Progenitor cell of endocrine pancreas (in vitro differentiated cells): ENCODE measurements around the gene EMP2. TPM values are rescaled to one million over a fixed set of nuclear protein-coding genes. Genes with fewer than 3 reads are reported as not detected.
"Not testable (repeated sequence)": the region's sequence is repeated elsewhere in the genome, so short reads cannot be mapped to it uniquely, and the experiment has no call there.

ENCODE experiments used
- DNase-seq: peaks from one replicate; pipeline ENCODE4 v3.0.0; 2021; ENCODE audit warnings: low spot score; ENCODE audit not compliant: unreplicated experiment
- H3K27ac Mint-ChIP-seq: 2 replicates; pipeline ENCODE4 v1.8.0; 2021; ENCODE audit warnings: mild to moderate bottlenecking, moderate library complexity, mixed read lengths
- H3K27me3 Mint-ChIP-seq: 2 replicates; pipeline ENCODE4 v1.8.0; 2021; ENCODE audit warnings: mixed read lengths
- H3K36me3 Mint-ChIP-seq: 2 replicates; pipeline ENCODE4 v1.8.0; 2022; ENCODE audit warnings: mixed read lengths; ENCODE audit not compliant: insufficient read depth
- H3K4me1 Mint-ChIP-seq: 2 replicates; pipeline ENCODE4 v1.8.0; 2021; ENCODE audit warnings: low read depth, mixed read lengths
- H3K4me3 Mint-ChIP-seq: 2 replicates; pipeline ENCODE4 v1.8.0; 2021; ENCODE audit warnings: low read depth, mild to moderate bottlenecking, moderate library complexity, mixed read lengths
- H3K9me3 Mint-ChIP-seq: 2 replicates; pipeline ENCODE4 v1.8.0; 2021; ENCODE audit warnings: low read depth, mixed read lengths
- CTCF ChIP-seq: fragments of 200-600 bp; sonication (generic); IDR thresholded peaks from one replicate; pipeline ENCODE4 v1.5.0; 2021; ENCODE audit warnings: antibody characterized with exemption, mild to moderate bottlenecking; ENCODE audit not compliant: unreplicated experiment
- total RNA-seq: library from RNA; stranded (reverse); gene quantifications from 2 replicates; pipeline ENCODE4 v1.2.1, GENCODE V29; 2021

The EMP2 gene
- total RNA-seq, 1 donor from 2014 or later: 10.5 TPM

- no peaks in the 10 kb centered on the region for H3K36me3 Mint-ChIP-seq
- H3K27me3 Mint-ChIP-seq: peaks cover 20% of the 10 kb centered on the region
- H3K27ac Mint-ChIP-seq: peak overlapping the region; percentile 82
- no peaks in the 10 kb centered on the region for H3K9me3 Mint-ChIP-seq
- DNase-seq: peak; percentile 40
- peaks cover 18% of the 10 kb centered on the region for H3K4me1 Mint-ChIP-seq
- no peak overlapping the region for H3K4me3 Mint-ChIP-seq
- TF ChIP-seq CTCF: no peak
Measured at GRCh38 chr16:10622036-10622921, 41.9 kb upstream of the EMP2 start.

GRCh38 chr16:10621216-10621949, 41.0 kb upstream of the EMP2 start:
- not testable (repeated sequence) for DNase-seq, H3K9me3 Mint-ChIP-seq, H3K27ac Mint-ChIP-seq, H3K36me3 Mint-ChIP-seq, H3K4me3 Mint-ChIP-seq
- peaks cover 19% of the 10 kb centered on the region for H3K4me1 Mint-ChIP-seq
- H3K27me3 Mint-ChIP-seq: peaks cover 22% of the 10 kb centered on the region

GRCh38 chr16:10620120-10620519, 39.7 kb upstream of the EMP2 start:
- Mint-ChIP-seq H3K36me3 (no peaks in the 10 kb centered on the region), H3K27ac (no peak overlapping the region), H3K27me3 (peaks cover 25% of the 10 kb centered on the region), H3K4me3 (no peak overlapping the region), H3K9me3 (no peaks in the 10 kb centered on the region), H3K4me1 (peaks cover 19% of the 10 kb centered on the region)
- TF ChIP-seq CTCF: no peak
- DNase-seq: no peak

- TF ChIP-seq CTCF: no peak
- DNase-seq: no peak
- H3K4me1 Mint-ChIP-seq: peaks cover 19% of the 10 kb centered on the region
- H3K9me3 Mint-ChIP-seq: no peaks in the 10 kb centered on the region
- no peaks in the 10 kb centered on the region for H3K36me3 Mint-ChIP-seq
- no peak overlapping the region for H3K27ac Mint-ChIP-seq
- H3K4me3 Mint-ChIP-seq: no peak overlapping the region
- H3K27me3 Mint-ChIP-seq: peaks cover 23% of the 10 kb centered on the region
Measured at GRCh38 chr16:10619271-10619849, 39.0 kb upstream of the EMP2 start.

- peaks cover 23% of the 10 kb centered on the region for H3K27me3 Mint-ChIP-seq
- no peak overlapping the region for H3K4me3 Mint-ChIP-seq
- H3K36me3 Mint-ChIP-seq: no peaks in the 10 kb centered on the region
- TF ChIP-seq CTCF: no peak
- H3K27ac Mint-ChIP-seq: no peak overlapping the region
- no peak for DNase-seq
- H3K4me1 Mint-ChIP-seq: peaks cover 19% of the 10 kb centered on the region
- no peaks in the 10 kb centered on the region for H3K9me3 Mint-ChIP-seq
Measured at GRCh38 chr16:10618710-10619209, 38.4 kb upstream of the EMP2 start.
